Mesenchymal stem cell (in vitro differentiated cells and primary cell): Measurements from ENCODE around the gene CMTM3.

Experiments
- DNase-seq: peaks from one replicate; pipeline ENCODE4 v3.0.0-alpha.2; 2013
- H2AFZ ChIP-seq: one replicate; pipeline ENCODE4 v1.6.1; 2013; ENCODE audit warnings: low read depth, mild to moderate bottlenecking, control low read depth, inconsistent platforms, low read length, moderate library complexity
- H2AK5ac ChIP-seq: 2 replicates; pipeline ENCODE4 v1.6.1; 2013; ENCODE audit warnings: low read length, moderate library complexity, mild to moderate bottlenecking, inconsistent platforms; ENCODE audit not compliant: severe bottlenecking
- H2BK120ac ChIP-seq: one replicate; pipeline ENCODE4 v1.6.1; 2013; ENCODE audit warnings: low read depth, mild to moderate bottlenecking, inconsistent platforms, low read length, moderate library complexity
- H2BK12ac ChIP-seq, 2 experiments: one replicate each; pipeline ENCODE4 v1.6.1; 2013; ENCODE audit warnings: inconsistent platforms in 2 of 2, low read length in 2 of 2, mild to moderate bottlenecking in 2 of 2, moderate library complexity in 2 of 2, control low read depth in 1 of 2
- H2BK15ac ChIP-seq: one replicate; pipeline ENCODE4 v1.6.1; 2013; ENCODE audit warnings: mild to moderate bottlenecking, low read depth, inconsistent platforms; ENCODE audit not compliant: poor library complexity, severe bottlenecking
- H2BK5ac ChIP-seq: 2 replicates; pipeline ENCODE4 v1.6.1; 2013; ENCODE audit warnings: low read depth, mild to moderate bottlenecking, low read length, control low read depth, inconsistent platforms; ENCODE audit not compliant: poor library complexity, severe bottlenecking
- H3K14ac ChIP-seq, 2 experiments: one replicate each; pipeline ENCODE4 v1.6.1; 2013; ENCODE audit warnings: inconsistent platforms in 2 of 2, low read length in 2 of 2, control low read depth in 1 of 2, mild to moderate bottlenecking in 1 of 2, moderate library complexity in 1 of 2
- H3K18ac ChIP-seq, 2 experiments: one replicate each; pipeline ENCODE4 v1.6.1; 2013; ENCODE audit warnings: inconsistent platforms in 2 of 2, low read length in 2 of 2, control low read depth in 1 of 2, low read depth in 1 of 2, mild to moderate bottlenecking in 1 of 2
- H3K23ac ChIP-seq, 2 experiments: one replicate each; pipeline ENCODE4 v1.6.1; 2013; ENCODE audit warnings: inconsistent platforms in 2 of 2, low read length in 2 of 2, mild to moderate bottlenecking in 2 of 2, moderate library complexity in 2 of 2, control low read depth in 1 of 2
- H3K27ac ChIP-seq: 2 replicates; pipeline ENCODE4 v1.5.1; 2013; ENCODE audit warnings: mild to moderate bottlenecking, moderate library complexity, low read length, control low read depth, inconsistent platforms; ENCODE audit not compliant: poor library complexity, severe bottlenecking
- H3K27me3 ChIP-seq, 2 experiments: 2 replicates each; pipeline versions ENCODE4 v1.6.1 to v1.7.0; 2013; ENCODE audit warnings: low read length in 2 of 2, mild to moderate bottlenecking in 2 of 2, moderate library complexity in 2 of 2, control low read depth in 1 of 2, inconsistent platforms in 1 of 2; ENCODE audit not compliant: control insufficient read depth in 1 of 2, insufficient read depth in 1 of 2
- H3K36me3 ChIP-seq, 2 experiments: 2 replicates each; pipeline versions ENCODE4 v1.6.1 to v1.7.0; 2013; ENCODE audit warnings: low read length in 2 of 2, control low read depth in 1 of 2, inconsistent platforms in 1 of 2, low read depth in 1 of 2, mild to moderate bottlenecking in 1 of 2; ENCODE audit not compliant: insufficient read depth in 2 of 2, control insufficient read depth in 1 of 2
- H3K4ac ChIP-seq, 2 experiments: one replicate each; pipeline ENCODE4 v1.6.1; 2013; ENCODE audit warnings: inconsistent platforms in 2 of 2, low read length in 2 of 2, mild to moderate bottlenecking in 2 of 2, moderate library complexity in 2 of 2, control low read depth in 1 of 2, low read depth in 1 of 2
- H3K4me1 ChIP-seq: 2 replicates; pipeline ENCODE4 v1.6.1; 2013; ENCODE audit warnings: low read depth, low read length, control low read depth; ENCODE audit not compliant: control insufficient read depth, insufficient read depth
- H3K4me2 ChIP-seq: 2 replicates; pipeline ENCODE4 v1.6.1; 2013; ENCODE audit warnings: low read length, mild to moderate bottlenecking, inconsistent platforms; ENCODE audit not compliant: poor library complexity, severe bottlenecking
- H3K4me3 ChIP-seq, 2 experiments: 2 replicates each; pipeline versions ENCODE4 v1.5.1 to v1.7.0; 2013; ENCODE audit warnings: low read length in 2 of 2, mild to moderate bottlenecking in 2 of 2, control low read depth in 1 of 2, low read depth in 1 of 2; ENCODE audit not compliant: insufficient read depth in 1 of 2
- H3K79me1 ChIP-seq: replicated peaks from 2 replicates; pipeline ENCODE4 v1.6.1; 2013; ENCODE audit warnings: mild to moderate bottlenecking, control low read depth, low read length, inconsistent platforms; ENCODE audit not compliant: poor library complexity, severe bottlenecking
- H3K9ac ChIP-seq: 2 replicates; pipeline ENCODE4 v1.7.0; 2013; ENCODE audit warnings: mild to moderate bottlenecking, low read length, moderate library complexity
- H3K9me3 ChIP-seq: 2 replicates; pipeline ENCODE4 v1.7.0; 2013; ENCODE audit warnings: mild to moderate bottlenecking, low read length; ENCODE audit not compliant: control insufficient read depth
- H4K8ac ChIP-seq: one replicate; pipeline ENCODE4 v1.6.1; 2013; ENCODE audit warnings: inconsistent platforms, mild to moderate bottlenecking, low read length, moderate library complexity
- H4K91ac ChIP-seq: one replicate; pipeline ENCODE4 v1.6.1; 2013; ENCODE audit warnings: mild to moderate bottlenecking, low read length, inconsistent platforms
- WGBS: methylation state at CpG from one replicate; pipeline ENCODE4 v1.1.7; 2013; ENCODE audit warnings: mixed read lengths; 5-methylcytosine and 5-hydroxymethylcytosine counted together

Gene CMTM3

GRCh38 chr16:66618588-66619375, 14.3 kb downstream of the CMTM3 start:
- peaks cover 32% of the 10 kb centered on the region for H3K4me1 ChIP-seq
- H3K79me1 ChIP-seq, result peaks cover 4% of the 10 kb centered on the region
- no peak overlapping the region for H3K23ac ChIP-seq
- no peak overlapping the region for H3K14ac ChIP-seq
- peak overlapping the region; percentile 23 for H3K4me2 ChIP-seq
- 36% methylated on average over 10 of the region's 10 CpGs for WGBS
- peak overlapping the region; percentile 73 for H3K27ac ChIP-seq
- H2BK12ac ChIP-seq, result peak overlapping the region in 1 of 2 experiments; percentile 11
- no peaks in the 10 kb centered on the region for H3K9me3 ChIP-seq
- no peak overlapping the region for H4K91ac ChIP-seq
- H3K9ac ChIP-seq, result peak overlapping the region; percentile 67
- DNase-seq, result peak; percentile 93
- H2BK120ac ChIP-seq, result no peak overlapping the region
- peak overlapping the region in 1 of 2 experiments; percentile 51 for H3K4me3 ChIP-seq
- H3K4ac ChIP-seq, result peak overlapping the region in 1 of 2 experiments; percentile 10
- H2BK15ac ChIP-seq, result no peak overlapping the region
- peak overlapping the region; percentile 46 for H2AK5ac ChIP-seq
- no peak overlapping the region for H4K8ac ChIP-seq
- H2AFZ ChIP-seq, result no peak overlapping the region
- H3K27me3 ChIP-seq, result no peaks in the 10 kb centered on the region
- H2BK5ac ChIP-seq, result no peak overlapping the region
- peaks cover 17 to 25% of the 10 kb centered on the region in 2 experiments for H3K36me3 ChIP-seq
- peak overlapping the region; percentile 27 to 67 for H3K18ac ChIP-seq

DNA sequence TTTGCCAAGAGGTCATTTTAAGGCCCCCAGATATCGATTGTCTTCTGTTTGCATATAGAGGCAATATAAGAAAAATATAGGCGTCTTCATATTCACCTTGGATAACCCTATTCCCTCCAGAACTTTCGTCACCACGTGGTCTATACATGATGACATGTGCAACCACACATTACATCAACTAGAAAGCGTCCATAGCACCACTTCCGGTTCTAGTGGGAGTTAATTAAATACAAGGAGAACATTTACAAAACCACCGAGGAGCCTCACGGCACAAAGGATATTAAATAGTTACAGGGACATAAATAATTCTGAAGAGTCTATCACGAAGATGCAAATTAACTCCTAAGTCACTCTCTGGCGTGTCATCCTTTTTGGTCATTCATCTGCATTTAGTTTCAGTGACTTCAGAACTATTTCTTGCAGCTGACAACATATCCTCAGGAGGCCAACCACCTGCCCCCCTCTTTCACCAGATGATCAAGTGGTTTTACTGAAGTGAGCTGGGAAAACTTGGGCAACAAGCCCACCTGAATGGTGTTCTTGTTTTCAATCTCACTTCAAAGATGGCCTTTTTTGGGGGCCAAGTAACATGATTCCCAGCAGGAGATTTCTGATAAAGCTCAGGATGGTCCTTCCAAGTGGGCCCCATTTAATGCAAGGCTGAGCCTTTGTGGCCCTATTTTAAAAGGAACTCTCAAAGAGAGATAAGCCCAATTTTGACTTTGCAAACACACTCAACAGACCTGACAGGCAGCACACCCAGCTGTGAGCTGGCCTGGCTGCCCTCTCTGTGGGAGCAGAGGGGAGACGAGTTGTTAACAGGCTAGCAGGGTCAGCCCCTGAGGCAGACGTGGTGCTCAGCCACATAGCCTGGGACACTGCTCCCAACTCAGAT, 15.3 kb downstream of the CMTM3 start:
- Histone ChIP-seq H3K23ac (no peak overlapping the region), H2BK120ac (no peak overlapping the region), H4K91ac (peak overlapping the region; percentile 85), H3K9ac (peak overlapping the region; percentile 67), H3K4me2 (no peak overlapping the region), H2BK15ac (no peak overlapping the region), H3K18ac (peak overlapping the region in 1 of 2 experiments; percentile 13), H2AFZ (no peak overlapping the region), H2AK5ac (no peak overlapping the region), H3K4ac (no peak overlapping the region), H2BK5ac (no peak overlapping the region), H3K27me3 (no peaks in the 10 kb centered on the region), H3K14ac (no peak overlapping the region), H3K4me1 (peaks cover 32% of the 10 kb centered on the region), H3K9me3 (no peaks in the 10 kb centered on the region), H3K36me3 (peaks cover 8 to 16% of the 10 kb centered on the region in 2 experiments), H3K79me1 (peaks cover 4% of the 10 kb centered on the region), H4K8ac (peak overlapping the region; percentile 83), H3K4me3 (peak overlapping the region in 1 of 2 experiments; percentile 34), H2BK12ac (peak overlapping the region in 1 of 2 experiments; percentile 95), H3K27ac (peak overlapping the region; percentile 73)
- 63% methylated on average over 8 of the region's 12 CpGs for WGBS
- peak; percentile 69 for DNase-seq

- no peaks in the 10 kb centered on the region for H3K9me3 ChIP-seq
- H3K4me1 ChIP-seq, result peaks cover 31% of the 10 kb centered on the region
- no peak overlapping the region for H2BK120ac ChIP-seq
- peak overlapping the region; percentile 85 for H4K91ac ChIP-seq
- H3K79me1 ChIP-seq, result peaks cover 4% of the 10 kb centered on the region
- peak overlapping the region in 1 of 2 experiments; percentile 95 for H2BK12ac ChIP-seq
- peaks cover 6 to 14% of the 10 kb centered on the region in 2 experiments for H3K36me3 ChIP-seq
- no peak overlapping the region for H3K4me3 ChIP-seq
- H2AFZ ChIP-seq, result no peak overlapping the region
- H3K4me2 ChIP-seq, result no peak overlapping the region
- no peak overlapping the region for H2AK5ac ChIP-seq
- H3K14ac ChIP-seq, result no peak overlapping the region
- peak; percentile 10 for DNase-seq
- H3K27ac ChIP-seq, result no peak overlapping the region
- peak overlapping the region; percentile 83 for H4K8ac ChIP-seq
- no peaks in the 10 kb centered on the region for H3K27me3 ChIP-seq
- no peak overlapping the region for H3K4ac ChIP-seq
- H3K18ac ChIP-seq, result peak overlapping the region in 1 of 2 experiments; percentile 13
- no peak overlapping the region for H3K23ac ChIP-seq
- WGBS, result 37% methylated on average over 8 of the region's 8 CpGs
- no peak overlapping the region for H3K9ac ChIP-seq
- H2BK5ac ChIP-seq, result no peak overlapping the region
- no peak overlapping the region for H2BK15ac ChIP-seq
These were observed 15.9 kb downstream of the CMTM3 start for GRCh38 chr16:66620429-66620795.

- Histone ChIP-seq H2AK5ac (no peak overlapping the region), H3K23ac (no peak overlapping the region), H2BK5ac (no peak overlapping the region), H3K4ac (no peak overlapping the region), H3K14ac (no peak overlapping the region), H3K27ac (no peak overlapping the region), H2BK15ac (no peak overlapping the region), H4K91ac (no peak overlapping the region), H2BK12ac (no peak overlapping the region), H2BK120ac (no peak overlapping the region), H3K4me3 (no peak overlapping the region), H3K18ac (no peak overlapping the region), H3K9ac (no peak overlapping the region), H3K79me1 (peaks cover 6% of the 10 kb centered on the region), H3K9me3 (no peaks in the 10 kb centered on the region), H3K27me3 (no peaks in the 10 kb centered on the region), H4K8ac (peak overlapping the region; percentile 9), H2AFZ (no peak overlapping the region), H3K36me3 (peaks cover 6 to 14% of the 10 kb centered on the region in 2 experiments), H3K4me2 (no peak overlapping the region), H3K4me1 (peaks cover 25% of the 10 kb centered on the region)
- no peak for DNase-seq
- WGBS, result 96% methylated on average over 14 of the region's 14 CpGs
These were observed 17.5 kb downstream of the CMTM3 start for GRCh38 chr16:66621973-66622372.
